DND-41 (cell line): ENCODE results near the gene RAPGEF2.

Experiments
- ATAC-seq: fragments of 200-7000 bp; cut with Tn5 transposase; 3 replicates; pipeline ENCODE4 v1.9.1; 2021; ENCODE audit warnings: low read depth; ENCODE audit not compliant: insufficient read depth
- DNase-seq: peaks from one replicate; pipeline ENCODE4 v3.0.0-alpha.2; 2020
- H2AFZ ChIP-seq: 2 replicates; pipeline ENCODE4 v1.6.0; 2012; ENCODE audit warnings: low read depth, low read length
- H3K27ac ChIP-seq: 2 replicates; pipeline ENCODE4 v1.5.1; 2012; ENCODE audit warnings: low read length, inconsistent platforms
- H3K27me3 ChIP-seq: fragments of 200-600 bp; sonication (generic); 2 replicates; pipeline ENCODE4 v1.6.0; 2012; ENCODE audit warnings: low read length, mild to moderate bottlenecking, inconsistent platforms; ENCODE audit not compliant: insufficient read depth, poor library complexity
- H3K36me3 ChIP-seq: 2 replicates; pipeline ENCODE4 v1.5.1; 2012; ENCODE audit warnings: low read length, inconsistent platforms; ENCODE audit not compliant: insufficient read depth
- H3K4me1 ChIP-seq: 2 replicates; pipeline ENCODE4 v1.5.1; 2012; ENCODE audit warnings: mild to moderate bottlenecking, low read length; ENCODE audit not compliant: insufficient read depth
- H3K4me2 ChIP-seq: 2 replicates; pipeline ENCODE4 v1.6.0; 2012; ENCODE audit warnings: mild to moderate bottlenecking, moderate library complexity, low read length, inconsistent platforms; ENCODE audit not compliant: insufficient read depth
- H3K4me3 ChIP-seq, 2 experiments: fragments of 200-600 bp in 1 of 2; shearing (Covaris generic) in 1 of 2; 2 replicates each; pipeline ENCODE4 v1.5.1; 2012 to 2016; ENCODE audit warnings: inconsistent platforms in 2 of 2, low read length in 2 of 2, mild to moderate bottlenecking in 2 of 2, low read depth in 1 of 2, moderate library complexity in 1 of 2
- H3K79me2 ChIP-seq: 2 replicates; pipeline ENCODE4 v1.6.0; 2012; ENCODE audit warnings: low read length, inconsistent platforms; ENCODE audit not compliant: insufficient read depth
- H3K9ac ChIP-seq: 2 replicates; pipeline ENCODE4 v1.6.0; 2012; ENCODE audit warnings: low read depth, mild to moderate bottlenecking, inconsistent platforms, low read length, moderate library complexity
- H3K9me3 ChIP-seq: 2 replicates; pipeline ENCODE4 v1.5.1; 2012; ENCODE audit warnings: low read length, moderate library complexity, mild to moderate bottlenecking, inconsistent platforms; ENCODE audit not compliant: insufficient read depth, severe bottlenecking
- H4K20me1 ChIP-seq: 2 replicates; pipeline ENCODE4 v1.6.0; 2012; ENCODE audit warnings: low read length; ENCODE audit not compliant: insufficient read depth
- CTCF ChIP-seq: IDR thresholded peaks from 2 replicates; pipeline ENCODE4 v1.5.1; 2012; ENCODE audit warnings: borderline replicate concordance, low read length, moderate library complexity, mild to moderate bottlenecking; ENCODE audit not compliant: poor library complexity, severe bottlenecking; ENCODE audit errors: extremely low read depth
- EZH2 ChIP-seq: IDR thresholded peaks from 3 replicates; pipeline ENCODE4 v1.6.1; 2012; ENCODE audit warnings: borderline replicate concordance, low read depth, mild to moderate bottlenecking, moderate library complexity, low read length, inconsistent platforms; ENCODE audit not compliant: severe bottlenecking

Gene RAPGEF2

DNA sequence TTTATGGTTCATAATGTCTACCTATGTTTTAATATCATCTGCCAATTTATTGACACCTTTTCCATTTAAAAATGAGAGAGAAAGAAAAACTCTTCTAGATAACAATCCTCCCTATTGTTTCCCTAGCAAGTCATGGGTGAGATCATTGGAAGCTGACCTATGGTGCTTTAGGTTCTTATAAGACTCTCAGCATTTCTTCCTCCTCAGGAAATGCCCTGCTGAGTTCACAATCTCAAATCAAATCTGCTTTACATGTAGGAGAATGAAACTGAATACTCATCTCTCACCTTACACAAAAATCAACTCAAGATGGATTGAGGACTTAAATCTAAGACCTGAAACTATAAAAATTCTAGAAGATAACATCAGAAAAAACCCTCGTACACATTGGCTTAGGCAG is 267.4 kb downstream of the RAPGEF2 start:
- TF ChIP-seq EZH2 (no peak), CTCF (no peak)
- Histone ChIP-seq H3K27ac (no peak overlapping the region), H4K20me1 (no peaks in the 10 kb centered on the region), H3K4me2 (no peak overlapping the region), H3K36me3 (no peaks in the 10 kb centered on the region), H3K9me3 (no peaks in the 10 kb centered on the region), H3K79me2 (no peaks in the 10 kb centered on the region), H3K27me3 (no peaks in the 10 kb centered on the region), H3K9ac (no peak overlapping the region), H2AFZ (no peak overlapping the region), H3K4me3 (no peak overlapping the region), H3K4me1 (no peaks in the 10 kb centered on the region)
- DNase-seq: no peak
- ATAC-seq: no peak

GRCh38 chr4:159374749-159375530 is 272.1 kb downstream of the RAPGEF2 start:
- H3K27ac ChIP-seq: no peak overlapping the region
- H3K79me2 ChIP-seq: no peaks in the 10 kb centered on the region
- H3K9me3 ChIP-seq: no peaks in the 10 kb centered on the region
- H2AFZ ChIP-seq: no peak overlapping the region
- H3K36me3 ChIP-seq: no peaks in the 10 kb centered on the region
- ATAC-seq (no peak), DNase-seq (no peak)
- TF ChIP-seq EZH2: no peak
- TF ChIP-seq CTCF: no peak
- no peaks in the 10 kb centered on the region for H3K27me3 ChIP-seq
- H3K4me2 ChIP-seq: no peak overlapping the region
- H3K4me1 ChIP-seq: no peaks in the 10 kb centered on the region
- no peak overlapping the region for H3K4me3 ChIP-seq
- no peak overlapping the region for H3K9ac ChIP-seq
- H4K20me1 ChIP-seq: no peaks in the 10 kb centered on the region

DNA sequence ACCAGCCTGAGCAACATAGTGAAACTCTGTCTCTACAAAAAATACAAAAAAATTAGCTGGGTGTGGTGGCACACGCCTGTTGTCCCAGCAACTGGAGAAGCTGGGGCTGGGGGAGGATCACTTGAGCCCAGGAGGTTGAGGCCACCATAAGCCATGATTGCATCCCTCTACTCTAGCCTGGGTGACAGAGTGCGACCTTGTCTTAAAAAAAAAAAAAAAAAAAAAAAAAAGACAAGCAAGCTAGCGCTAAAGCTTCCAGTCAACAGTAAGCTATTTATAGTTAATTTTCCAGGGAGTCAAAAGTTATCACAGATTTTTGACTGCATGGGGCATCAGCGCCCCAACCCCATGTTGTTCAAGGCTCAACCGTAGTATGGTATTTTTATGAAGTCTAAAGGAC is 273.4 kb downstream of the RAPGEF2 start:
- H4K20me1 ChIP-seq: no peaks in the 10 kb centered on the region
- H3K9ac ChIP-seq: no peak overlapping the region
- no peaks in the 10 kb centered on the region for H3K36me3 ChIP-seq
- no peak overlapping the region for H2AFZ ChIP-seq
- no peak overlapping the region for H3K4me2 ChIP-seq
- TF ChIP-seq CTCF (no peak), EZH2 (no peak)
- no peaks in the 10 kb centered on the region for H3K27me3 ChIP-seq
- H3K4me1 ChIP-seq: no peaks in the 10 kb centered on the region
- no peaks in the 10 kb centered on the region for H3K79me2 ChIP-seq
- ATAC-seq (no peak), DNase-seq (no peak)
- no peak overlapping the region for H3K4me3 ChIP-seq
- no peak overlapping the region for H3K27ac ChIP-seq
- H3K9me3 ChIP-seq: no peaks in the 10 kb centered on the region
